B cell (primary cell): ENCODE data around the gene RASSF8. TPM values are rescaled to one million over a fixed set of nuclear protein-coding genes. Genes with fewer than 3 reads are reported as not detected.
A peak's percentile ranks its signal among the peaks of the same experiment; 100 is the strongest.

Experiments
- ATAC-seq: fragments of 200-7000 bp; cut with Tn5 transposase; one replicate; pipeline ENCODE4 v1.10.0; 2021; ENCODE audit warnings: low read depth, mild to moderate bottlenecking, moderate number of reproducible peaks, moderate library complexity
- CTCF ChIA-PET: fragments of 350-600 bp; sonication (Branson Sonifier 250); formaldehyde crosslinking; loops from one replicate; lab custom pipeline; 2021; ENCODE audit warnings: antibody characterized with exemption, inconsistent platforms; lab: Charles Lee
- POLR2A ChIA-PET: fragments of 350-600 bp; sonication (Branson Sonifier 250); formaldehyde crosslinking; loops from one replicate; lab custom pipeline; 2021; ENCODE audit warnings: antibody characterized with exemption; lab: Charles Lee
- DNase-seq: peaks from one replicate; pipeline ENCODE4 v3.0.0; 2013
- H2AFZ ChIP-seq: 2 replicates; pipeline ENCODE4 v1.6.1; 2012; ENCODE audit warnings: mild to moderate bottlenecking, low read depth, low read length; ENCODE audit not compliant: insufficient read depth, poor library complexity, severe bottlenecking
- H3K27ac ChIP-seq, 2 donors: 1 replicate in 1 of 2; 2 replicates in 1 of 2; pipeline ENCODE4 v1.5.1; 2012 to 2013; ENCODE audit warnings: low read length in 2 of 2, mild to moderate bottlenecking in 2 of 2, moderate library complexity in 1 of 2
- H3K27me3 ChIP-seq, 4 experiments: fragments of 200-600 bp in 1 of 4; sonication (generic) in 1 of 4; replicated peaks in 1 of 4; 1 replicate in 2 of 4; 2 replicates in 2 of 4; pipeline versions ENCODE4 v1.6.1 to v1.7.0; 2013 to 2016; ENCODE audit warnings: low read length in 3 of 4, mild to moderate bottlenecking in 2 of 4, mixed read lengths in 1 of 4, moderate library complexity in 1 of 4; ENCODE audit not compliant: insufficient read depth in 4 of 4, control insufficient read depth in 3 of 4; ENCODE audit errors: control extremely low read depth in 1 of 4
- H3K36me3 ChIP-seq, 2 experiments: replicated peaks in 1 of 2; 1 replicate in 1 of 2; 2 replicates in 1 of 2; pipeline versions ENCODE4 v1.6.1 to v1.7.1; 2013; ENCODE audit warnings: low read length in 1 of 2; ENCODE audit not compliant: insufficient read depth in 2 of 2, control insufficient read depth in 1 of 2; ENCODE audit errors: control extremely low read depth in 1 of 2, extremely low read depth in 1 of 2
- H3K4me1 ChIP-seq, 2 donors: fragments of 200-600 bp in 1 of 2; sonication (generic) in 1 of 2; 1 replicate in 1 of 2; 2 replicates in 1 of 2; pipeline versions ENCODE4 v1.5.1 to v1.6.1; 2013 to 2017; ENCODE audit warnings: low read length in 2 of 2; ENCODE audit not compliant: control insufficient read depth in 2 of 2, insufficient read depth in 2 of 2
- H3K4me2 ChIP-seq: replicated peaks from 2 replicates; pipeline ENCODE3; 2012; ENCODE audit warnings: mild to moderate bottlenecking, low read depth, low read length; ENCODE audit not compliant: poor library complexity, severe bottlenecking
- H3K4me3 ChIP-seq, 5 experiments: fragments of 200-600 bp in 1 of 5; sonication (generic) in 1 of 5; 1 replicate in 3 of 5; 2 replicates in 2 of 5; pipeline versions ENCODE4 v1.5.1 to v1.7.0; 2011 to 2016; ENCODE audit warnings: low read length in 4 of 5, mild to moderate bottlenecking in 4 of 5, low read depth in 2 of 5, control low read depth in 1 of 5, moderate library complexity in 1 of 5; ENCODE audit not compliant: insufficient read depth in 1 of 5; ENCODE audit errors: control extremely low read depth in 1 of 5, extremely low read depth in 1 of 5
- H3K79me2 ChIP-seq: fragments of 200-600 bp; sonication (generic); one replicate; pipeline ENCODE4 v1.6.0; 2016; ENCODE audit warnings: low read length; ENCODE audit not compliant: control insufficient read depth, insufficient read depth
- H3K9ac ChIP-seq: fragments of 200-600 bp; sonication (generic); 2 replicates; pipeline ENCODE4 v1.6.1; 2017; ENCODE audit warnings: mild to moderate bottlenecking, low read length, moderate library complexity
- H3K9me3 ChIP-seq, 3 donors: one replicate each; pipeline versions ENCODE4 v1.6.1 to v1.7.1; 2013; ENCODE audit warnings: low read length in 2 of 3; ENCODE audit not compliant: control insufficient read depth in 2 of 3, insufficient read depth in 1 of 3; ENCODE audit errors: control extremely low read depth in 1 of 3
- H4K20me1 ChIP-seq: 2 replicates; pipeline ENCODE4 v1.6.0; 2012; ENCODE audit warnings: mild to moderate bottlenecking, low read length; ENCODE audit not compliant: insufficient read depth, control insufficient read depth, poor library complexity, severe bottlenecking
- H3K27ac Mint-ChIP-seq: one replicate; pipeline ENCODE4 v1.8.0; 2021; ENCODE audit warnings: mixed read lengths
- H3K27me3 Mint-ChIP-seq: one replicate; pipeline ENCODE4 v1.8.0; 2021; ENCODE audit warnings: mixed read lengths
- H3K4me1 Mint-ChIP-seq: one replicate; pipeline ENCODE4 v1.8.0; 2021; ENCODE audit warnings: mixed read lengths
- H3K4me3 Mint-ChIP-seq: one replicate; pipeline ENCODE4 v1.8.0; 2021; ENCODE audit warnings: mixed read lengths
- H3K9me3 Mint-ChIP-seq: one replicate; pipeline ENCODE4 v1.8.0; 2022; ENCODE audit warnings: mixed read lengths; ENCODE audit not compliant: insufficient read depth
- CTCF ChIP-seq: fragments of 200-600 bp; IDR thresholded peaks from one replicate; pipeline ENCODE4 v1.8.0; 2022; ENCODE audit warnings: antibody characterized with exemption, mild to moderate bottlenecking
- EZH2 ChIP-seq: IDR thresholded peaks from 2 replicates; pipeline ENCODE4 v1.6.1; 2012; ENCODE audit warnings: borderline replicate concordance, low read depth, mild to moderate bottlenecking, moderate library complexity, low read length; ENCODE audit not compliant: insufficient read depth, poor library complexity, severe bottlenecking
- WGBS: methylation state at CpG from one replicate; pipeline ENCODE4 v1.1.5; 2013; ENCODE audit warnings: missing lambda C conversion rate; ENCODE audit not compliant: insufficient coverage; 5-methylcytosine and 5-hydroxymethylcytosine counted together
- intact Hi-C: fragments of 100-400 bp; cut with micrococcal nuclease; formaldehyde crosslinking; loops from one replicate; pipeline ENCODE4 v1.10.0; 2022
- polyA plus RNA-seq: library from polyadenylated mRNA; depleted of rRNA; stranded (reverse); fragments of >200 nt; gene quantifications from 2 replicates; pipeline ENCODE4 v1.2.3, GENCODE V29; 2012
- total RNA-seq, 2 donors: library from RNA; stranded (reverse); fragments of 120-200 nt in 1 of 2; gene quantifications; 1 replicate in 1 of 2; 2 replicates in 1 of 2; pipeline versions ENCODE4 v1.2.3 to v1.2.4, GENCODE V29; 2013 to 2022

Gene RASSF8
- total and polyA plus RNA-seq, 2 donors (not counting 1 experiment from before 2014, with no cell fraction given), result 0.01 to 0.49 TPM

GRCh38 chr12:26120561-26121274, 162.2 kb downstream of the RASSF8 start:
- no peak overlapping the region for H2AFZ ChIP-seq
- H3K4me2 ChIP-seq, result peak overlapping the region; percentile 94
- intact Hi-C loops, result loop anchor here (5.0 kb wide), 2 partner anchors 817 to 892 kb away; partner anchors contain the start of genes FGFR1OP2, INTS13 and TM7SF3
- peaks cover 0 to 14% (median 0%) of the 10 kb centered on the region in 4 experiments for H3K27me3 ChIP-seq
- peak overlapping the region; percentile 80 for H3K9ac ChIP-seq
- H3K4me3 ChIP-seq, result peak overlapping the region in 1 of 5 experiments; percentile 87
- H3K27ac Mint-ChIP-seq, result peak overlapping the region; percentile 90
- H3K27me3 Mint-ChIP-seq, result no peaks in the 10 kb centered on the region
- no peaks in the 10 kb centered on the region for H4K20me1 ChIP-seq
- DNase-seq (no peak), ATAC-seq (no peak)
- WGBS, result 100% methylated on average over 3 of the region's 4 CpGs
- H3K36me3 ChIP-seq, result no peaks in the 10 kb centered on the region
- no peaks in the 10 kb centered on the region for H3K9me3 Mint-ChIP-seq
- H3K79me2 ChIP-seq, result peaks cover 3% of the 10 kb centered on the region
- peak overlapping the region; percentile 62 to 81 for H3K27ac ChIP-seq
- H3K9me3 ChIP-seq, result no peaks in the 10 kb centered on the region
- peaks cover 65 to 69% of the 10 kb centered on the region in 2 donors for H3K4me1 ChIP-seq
- H3K4me3 Mint-ChIP-seq, result peak overlapping the region; percentile 85
- H3K4me1 Mint-ChIP-seq, result peaks cover 74% of the 10 kb centered on the region
- TF ChIP-seq EZH2, result no peak
- ChIA-PET CTCF (interaction anchor here (0.6 to 6.5 kb wide), 28 partner anchors 21 to 765 kb away, joined by 3 to 72 read pairs (median 7); partner anchors contain the start of genes ITPR2 and SSPN), POLR2A (interaction anchor here (0.7 to 5.5 kb wide), 3 partner anchors 36 to 712 kb away, joined by 3 to 117 read pairs (median 6); partner anchors contain the start of gene ITPR2)

GRCh38 chr12:26121323-26122060, 163.0 kb downstream of the RASSF8 start:
- ChIA-PET CTCF (interaction anchor here (0.6 to 6.5 kb wide), 23 partner anchors 8 to 764 kb away, joined by 3 to 72 read pairs (median 5); partner anchors contain the start of gene ITPR2), POLR2A (interaction anchor here (1.5 to 5.5 kb wide), 5 partner anchors 35 to 712 kb away, joined by 3 to 117 read pairs (median 7); partner anchors contain the start of genes ITPR2 and SSPN)
- TF ChIP-seq CTCF, result no peak
- no peak for TF ChIP-seq EZH2
- Mint-ChIP-seq H3K27ac (peak overlapping the region; percentile 90), H3K4me1 (peaks cover 70% of the 10 kb centered on the region), H3K27me3 (no peaks in the 10 kb centered on the region), H3K4me3 (peak overlapping the region; percentile 85), H3K9me3 (no peaks in the 10 kb centered on the region)
- peak overlapping the region; percentile 94 for H3K4me2 ChIP-seq
- H3K79me2 ChIP-seq, result peaks cover 3% of the 10 kb centered on the region
- peak overlapping the region in 4 of 5 experiments; percentile 39 to 87 (median 74) for H3K4me3 ChIP-seq
- H3K9ac ChIP-seq, result peak overlapping the region; percentile 80
- peak overlapping the region; percentile 62 to 81 for H3K27ac ChIP-seq
- H3K9me3 ChIP-seq, result peaks cover 0 to 3% (median 0%) of the 10 kb centered on the region in 3 donors
- WGBS, result 28% methylated on average over 8 of the region's 15 CpGs
- H3K36me3 ChIP-seq, result no peaks in the 10 kb centered on the region
- H3K27me3 ChIP-seq, result peaks cover 0 to 14% (median 0%) of the 10 kb centered on the region in 4 experiments
- no peaks in the 10 kb centered on the region for H4K20me1 ChIP-seq
- intact Hi-C loops, result loop anchor here (1.0 to 5.0 kb wide), 7 partner anchors 7 to 891 kb away; partner anchors contain the start of genes FGFR1OP2, INTS13, SSPN and TM7SF3
- peak overlapping the region; percentile 78 for H2AFZ ChIP-seq
- peaks cover 62 to 63% of the 10 kb centered on the region in 2 donors for H3K4me1 ChIP-seq
- ATAC-seq (no peak), DNase-seq (peak; percentile 73)
